ENCODE measurements around the gene ERBB4. TPM values are rescaled to one million over a fixed set of nuclear protein-coding genes. Genes with fewer than 3 reads are reported as not detected.

Gene ERBB4
- total and polyA plus RNA-seq, 2 of the 8 experiments (the other 6 are each of a cell fraction or from before 2014, with no cell fraction given), result 0.34 to 1.3 TPM

- TF ChIP-seq E2F6 (IDR thresholded peaks at IDR 0.05), result no peak
Observed at GRCh38 chr2:212318636-212319035, 220.0 kb downstream of the ERBB4 start.

More at GRCh38 chr2:212318636-212319035, 220.0 kb downstream of the ERBB4 start:
- DNase-seq (ENCODE audit: low read depth in 1 of 2, low spot score in 2 of 2), result no peak
- H3K9ac ChIP-seq (replicated peaks in 1 of 4; ENCODE audit: extremely low read depth in 1 of 4, low read depth in 3 of 4, low read length in 3 of 4), result no peak overlapping the region
- no peaks in the 10 kb centered on the region for H3K79me1 ChIP-seq (ENCODE audit: low read depth, low read length)
- no peak overlapping the region for H3K14ac ChIP-seq (ENCODE audit: insufficient read length)
- H2BK120ac ChIP-seq (replicated peaks; ENCODE audit: low read depth, low read length), result no peak overlapping the region
- no peaks in the 10 kb centered on the region for H3K27me3 ChIP-seq (replicated peaks in 1 of 4; ENCODE audit: control insufficient read depth in 3 of 4, extremely low read depth in 1 of 4, insufficient read depth in 3 of 4, low read length in 3 of 4)
- CTCF ChIA-PET (ENCODE audit: partially characterized antibody), result no interaction called here
- H2BK20ac ChIP-seq (ENCODE audit: low read length), result no peak overlapping the region
- no peak overlapping the region for H3K18ac ChIP-seq (ENCODE audit: extremely low read depth, low read length)
- H4K8ac ChIP-seq (ENCODE audit: extremely low read depth, insufficient read depth, low read length), result no peak overlapping the region
- no peak overlapping the region for H4K5ac ChIP-seq (ENCODE audit: insufficient read length, low read depth, low read length)
- H3K56ac ChIP-seq (replicated peaks; ENCODE audit: insufficient read length, low read depth, low read length), result no peak overlapping the region
- no peak overlapping the region for H2BK5ac ChIP-seq (ENCODE audit: low read depth, low read length)
- no peaks in the 10 kb centered on the region for H3K36me3 ChIP-seq (ENCODE audit: control insufficient read depth in 2 of 4, insufficient read depth in 4 of 4, low read length in 3 of 4)
- POLR2A ChIA-PET (ENCODE audit: partially characterized antibody), result no interaction called here
- H4K20me1 ChIP-seq (replicated peaks in 1 of 2; ENCODE audit: control insufficient read depth in 1 of 2, insufficient read depth in 2 of 2, low read length in 2 of 2), result no peaks in the 10 kb centered on the region
- no peaks in the 10 kb centered on the region for H3K9me3 ChIP-seq (ENCODE audit: insufficient read depth in 2 of 2, low read depth in 1 of 2, low read length in 1 of 2)
- WGBS, 2 experiments (ENCODE audit: extremely low coverage in 1 of 2, insufficient coverage in 1 of 2, insufficient read length in 1 of 2, insufficient replicate concordance in 2 of 2, low coverage in 1 of 2, low lambda C conversion rate in 2 of 2, missing lambda C conversion rate in 1 of 2), result 100% methylated on average over 2 of the region's 2 CpGs; no CpG with 5 or more reads in 1 of the 2 experiments
- no peak overlapping the region for H3K27ac ChIP-seq (ENCODE audit: low read depth, low read length)
- H2BK15ac ChIP-seq (ENCODE audit: low read length), result no peak overlapping the region
- H3K79me2 ChIP-seq (ENCODE audit: control insufficient read depth in 1 of 2, insufficient read depth in 2 of 2, low read length in 2 of 2), result no peaks in the 10 kb centered on the region
- H3K4me2 ChIP-seq (ENCODE audit: insufficient read depth in 1 of 2, low read depth in 2 of 2, low read length in 2 of 2), result no peak overlapping the region
- H2BK12ac ChIP-seq (ENCODE audit: low read depth, low read length), result no peak overlapping the region
- no peak overlapping the region for H3K4me3 ChIP-seq (ENCODE audit: extremely low read depth in 1 of 4, insufficient read depth in 2 of 4, low read depth in 3 of 4, low read length in 4 of 4)
- H3K23me2 ChIP-seq (ENCODE audit: low read depth, low read length), result no peaks in the 10 kb centered on the region
- H3K4me1 ChIP-seq (replicated peaks in 1 of 4; ENCODE audit: control insufficient read depth in 3 of 4, insufficient read depth in 4 of 4, low read length in 3 of 4), result no peaks in the 10 kb centered on the region
- H3K23ac ChIP-seq (ENCODE audit: insufficient read length), result no peak overlapping the region
- no peak for FAIRE-seq
- H4K91ac ChIP-seq (replicated peaks; ENCODE audit: insufficient read length, low read length), result no peak overlapping the region
- no peak overlapping the region for H2AK5ac ChIP-seq (ENCODE audit: low read depth, low read length)
- no peak overlapping the region for H2AFZ ChIP-seq (ENCODE audit: low read length)
- H3K4ac ChIP-seq (replicated peaks; ENCODE audit: insufficient read length, low read depth, low read length), result no peak overlapping the region
